Measurements from ENCODE around the gene CHRNA5.

The CHRNA5 gene

GRCh38 chr15:78614021-78614420 is 48.7 kb downstream of the CHRNA5 start:
- H3K36me3 ChIP-seq (ENCODE audit: control insufficient read depth in 1 of 2, insufficient read depth in 2 of 2, low read depth in 1 of 2, low read length in 2 of 2) = no peaks in the 10 kb centered on the region
- no peaks in the 10 kb centered on the region for H3K79me1 ChIP-seq (replicated peaks; ENCODE audit: low read length, poor library complexity, severe bottlenecking)
- H4K91ac ChIP-seq (ENCODE audit: low read length) = no peak overlapping the region
- H3K18ac ChIP-seq (ENCODE audit: low read depth in 1 of 2, low read length in 2 of 2) = no peak overlapping the region
- H3K27ac ChIP-seq (ENCODE audit: low read length, poor library complexity, severe bottlenecking) = no peak overlapping the region
- no peaks in the 10 kb centered on the region for H3K9me3 ChIP-seq (ENCODE audit: control insufficient read depth, low read length)
- no peaks in the 10 kb centered on the region for H3K4me1 ChIP-seq (ENCODE audit: control insufficient read depth, insufficient read depth, low read depth, low read length)
- no peak overlapping the region for H2BK5ac ChIP-seq (ENCODE audit: low read depth, low read length, poor library complexity, severe bottlenecking)
- WGBS = 79% methylated on average over 2 of the region's 3 CpGs
- H2BK12ac ChIP-seq (ENCODE audit: low read length in 2 of 2) = no peak overlapping the region
- no peak for DNase-seq
- peaks cover 3 to 5% of the 10 kb centered on the region in 2 experiments for H3K27me3 ChIP-seq (ENCODE audit: control insufficient read depth in 1 of 2, insufficient read depth in 1 of 2, low read length in 2 of 2)
- H3K4me2 ChIP-seq (ENCODE audit: low read length, poor library complexity, severe bottlenecking) = no peak overlapping the region
- H3K4me3 ChIP-seq (ENCODE audit: insufficient read depth in 1 of 2, low read depth in 1 of 2, low read length in 2 of 2) = no peak overlapping the region
- no peak overlapping the region for H2BK120ac ChIP-seq (ENCODE audit: low read depth, low read length)
- no peak overlapping the region for H3K9ac ChIP-seq (ENCODE audit: low read length)
- no peak overlapping the region for H3K4ac ChIP-seq (ENCODE audit: low read depth in 1 of 2, low read length in 2 of 2)
- no peak overlapping the region for H2AFZ ChIP-seq (ENCODE audit: low read depth, low read length)
- H2AK5ac ChIP-seq (ENCODE audit: low read length, severe bottlenecking) = no peak overlapping the region
- H3K14ac ChIP-seq (ENCODE audit: low read length in 2 of 2) = no peak overlapping the region
- H4K8ac ChIP-seq (ENCODE audit: low read length) = no peak overlapping the region
- H3K23ac ChIP-seq (ENCODE audit: low read length in 2 of 2) = no peak overlapping the region
- H2BK15ac ChIP-seq (ENCODE audit: low read depth, poor library complexity, severe bottlenecking) = no peak overlapping the region

GRCh38 chr15:78615151-78615589 is 49.9 kb downstream of the CHRNA5 start:
- Histone ChIP-seq H3K9me3 (ENCODE audit: control insufficient read depth, low read length) (no peaks in the 10 kb centered on the region), H3K79me1 (replicated peaks; ENCODE audit: low read length, poor library complexity, severe bottlenecking) (no peaks in the 10 kb centered on the region), H3K4ac (ENCODE audit: low read depth in 1 of 2, low read length in 2 of 2) (no peak overlapping the region), H3K18ac (ENCODE audit: low read depth in 1 of 2, low read length in 2 of 2) (no peak overlapping the region), H2AK5ac (ENCODE audit: low read length, severe bottlenecking) (no peak overlapping the region), H3K4me1 (ENCODE audit: control insufficient read depth, insufficient read depth, low read depth, low read length) (peaks cover 5% of the 10 kb centered on the region), H3K4me3 (ENCODE audit: insufficient read depth in 1 of 2, low read depth in 1 of 2, low read length in 2 of 2) (no peak overlapping the region), H4K8ac (ENCODE audit: low read length) (no peak overlapping the region), H3K36me3 (ENCODE audit: control insufficient read depth in 1 of 2, insufficient read depth in 2 of 2, low read depth in 1 of 2, low read length in 2 of 2) (no peaks in the 10 kb centered on the region), H2BK15ac (ENCODE audit: low read depth, poor library complexity, severe bottlenecking) (no peak overlapping the region), H3K14ac (ENCODE audit: low read length in 2 of 2) (no peak overlapping the region), H3K27me3 (ENCODE audit: control insufficient read depth in 1 of 2, insufficient read depth in 1 of 2, low read length in 2 of 2) (peaks cover 15 to 16% of the 10 kb centered on the region in 2 experiments), H3K4me2 (ENCODE audit: low read length, poor library complexity, severe bottlenecking) (no peak overlapping the region), H3K9ac (ENCODE audit: low read length) (no peak overlapping the region), H2AFZ (ENCODE audit: low read depth, low read length) (no peak overlapping the region), H2BK120ac (ENCODE audit: low read depth, low read length) (no peak overlapping the region), H3K23ac (ENCODE audit: low read length in 2 of 2) (no peak overlapping the region), H2BK12ac (ENCODE audit: low read length in 2 of 2) (no peak overlapping the region), H2BK5ac (ENCODE audit: low read depth, low read length, poor library complexity, severe bottlenecking) (no peak overlapping the region), H3K27ac (ENCODE audit: low read length, poor library complexity, severe bottlenecking) (no peak overlapping the region), H4K91ac (ENCODE audit: low read length) (no peak overlapping the region)
- WGBS = 87% methylated on average over 3 of the region's 3 CpGs
- no peak for DNase-seq

- Histone ChIP-seq H3K14ac (ENCODE audit: low read length in 2 of 2) (no peak overlapping the region), H3K9ac (ENCODE audit: low read length) (no peak overlapping the region), H2BK12ac (ENCODE audit: low read length in 2 of 2) (no peak overlapping the region), H3K9me3 (ENCODE audit: control insufficient read depth, low read length) (no peaks in the 10 kb centered on the region), H3K27ac (ENCODE audit: low read length, poor library complexity, severe bottlenecking) (no peak overlapping the region), H3K4me1 (ENCODE audit: control insufficient read depth, insufficient read depth, low read depth, low read length) (peaks cover 14% of the 10 kb centered on the region), H2BK5ac (ENCODE audit: low read depth, low read length, poor library complexity, severe bottlenecking) (no peak overlapping the region), H3K36me3 (ENCODE audit: control insufficient read depth in 1 of 2, insufficient read depth in 2 of 2, low read depth in 1 of 2, low read length in 2 of 2) (no peaks in the 10 kb centered on the region), H3K18ac (ENCODE audit: low read depth in 1 of 2, low read length in 2 of 2) (no peak overlapping the region), H2BK120ac (ENCODE audit: low read depth, low read length) (no peak overlapping the region), H4K8ac (ENCODE audit: low read length) (no peak overlapping the region), H3K27me3 (ENCODE audit: control insufficient read depth in 1 of 2, insufficient read depth in 1 of 2, low read length in 2 of 2) (peaks cover 24 to 28% of the 10 kb centered on the region in 2 experiments), H3K4me2 (ENCODE audit: low read length, poor library complexity, severe bottlenecking) (no peak overlapping the region), H4K91ac (ENCODE audit: low read length) (no peak overlapping the region), H3K4me3 (ENCODE audit: insufficient read depth in 1 of 2, low read depth in 1 of 2, low read length in 2 of 2) (no peak overlapping the region), H3K79me1 (replicated peaks; ENCODE audit: low read length, poor library complexity, severe bottlenecking) (no peaks in the 10 kb centered on the region), H2AFZ (ENCODE audit: low read depth, low read length) (no peak overlapping the region), H2AK5ac (ENCODE audit: low read length, severe bottlenecking) (no peak overlapping the region), H3K23ac (ENCODE audit: low read length in 2 of 2) (no peak overlapping the region), H2BK15ac (ENCODE audit: low read depth, poor library complexity, severe bottlenecking) (no peak overlapping the region), H3K4ac (ENCODE audit: low read depth in 1 of 2, low read length in 2 of 2) (no peak overlapping the region)
- WGBS = 91% methylated on average over 2 of the region's 2 CpGs
- no peak for DNase-seq
These were observed 51.2 kb downstream of the CHRNA5 start for GRCh38 chr15:78616506-78616905.

GRCh38 chr15:78617076-78617475 is 51.8 kb downstream of the CHRNA5 start:
- no peak overlapping the region for H3K18ac ChIP-seq (ENCODE audit: low read depth in 1 of 2, low read length in 2 of 2)
- H2BK5ac ChIP-seq (ENCODE audit: low read depth, low read length, poor library complexity, severe bottlenecking) = no peak overlapping the region
- H2BK15ac ChIP-seq (ENCODE audit: low read depth, poor library complexity, severe bottlenecking) = no peak overlapping the region
- H3K9me3 ChIP-seq (ENCODE audit: control insufficient read depth, low read length) = no peaks in the 10 kb centered on the region
- H3K4me3 ChIP-seq (ENCODE audit: insufficient read depth in 1 of 2, low read depth in 1 of 2, low read length in 2 of 2) = no peak overlapping the region
- H3K4me1 ChIP-seq (ENCODE audit: control insufficient read depth, insufficient read depth, low read depth, low read length) = peaks cover 14% of the 10 kb centered on the region
- H3K79me1 ChIP-seq (replicated peaks; ENCODE audit: low read length, poor library complexity, severe bottlenecking) = no peaks in the 10 kb centered on the region
- no peak overlapping the region for H3K23ac ChIP-seq (ENCODE audit: low read length in 2 of 2)
- no peak overlapping the region for H4K8ac ChIP-seq (ENCODE audit: low read length)
- no peak overlapping the region for H3K14ac ChIP-seq (ENCODE audit: low read length in 2 of 2)
- H2AFZ ChIP-seq (ENCODE audit: low read depth, low read length) = no peak overlapping the region
- H3K4ac ChIP-seq (ENCODE audit: low read depth in 1 of 2, low read length in 2 of 2) = no peak overlapping the region
- no peak for DNase-seq
- H3K27ac ChIP-seq (ENCODE audit: low read length, poor library complexity, severe bottlenecking) = no peak overlapping the region
- H3K27me3 ChIP-seq (ENCODE audit: control insufficient read depth in 1 of 2, insufficient read depth in 1 of 2, low read length in 2 of 2) = peaks cover 30 to 34% of the 10 kb centered on the region in 2 experiments
- no peak overlapping the region for H3K9ac ChIP-seq (ENCODE audit: low read length)
- no peak overlapping the region for H3K4me2 ChIP-seq (ENCODE audit: low read length, poor library complexity, severe bottlenecking)
- WGBS = 79% methylated on average over 4 of the region's 7 CpGs
- no peak overlapping the region for H4K91ac ChIP-seq (ENCODE audit: low read length)
- H2BK12ac ChIP-seq (ENCODE audit: low read length in 2 of 2) = no peak overlapping the region
- no peak overlapping the region for H2BK120ac ChIP-seq (ENCODE audit: low read depth, low read length)
- no peak overlapping the region for H2AK5ac ChIP-seq (ENCODE audit: low read length, severe bottlenecking)
- no peaks in the 10 kb centered on the region for H3K36me3 ChIP-seq (ENCODE audit: control insufficient read depth in 1 of 2, insufficient read depth in 2 of 2, low read depth in 1 of 2, low read length in 2 of 2)

Measured in mesenchymal stem cell (in vitro differentiated cells and primary cell).